Activated CD8-positive, alpha-beta memory T cell treated with anti-CD3 and anti-CD28 coated beads for 4 hours (primary cell): ENCODE results near the gene PLTP.
"Not testable (repeated sequence)": the region's sequence is repeated elsewhere in the genome, so short reads cannot be mapped to it uniquely, and the experiment has no call there.

Source experiments
- DNase-seq, 2 donors: peaks; one replicate each; pipeline ENCODE4 v3.0.0-alpha.2; 2020; ENCODE audit warnings: low read depth in 2 of 2

PLTP gene

DNA sequence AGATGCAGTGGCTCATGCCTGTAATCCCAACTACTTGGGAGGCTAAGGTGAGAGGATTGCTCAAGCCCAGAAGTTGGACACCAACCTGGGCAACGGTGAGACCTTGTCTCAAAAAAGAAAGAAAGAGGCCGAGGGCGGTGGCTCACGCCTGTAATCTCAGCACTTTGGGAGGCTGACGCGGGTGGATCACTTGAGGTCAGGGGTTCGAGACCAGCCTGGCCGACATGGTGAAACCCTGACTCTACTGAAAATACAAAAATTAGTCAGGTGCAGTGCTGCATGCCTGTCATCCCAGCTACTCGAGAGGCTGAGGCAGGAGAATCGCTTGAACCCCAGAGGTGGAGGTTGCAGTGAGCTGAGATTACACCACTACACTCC lies 37.9 kb downstream of the PLTP start:
- not testable (repeated sequence) for DNase-seq

DNA sequence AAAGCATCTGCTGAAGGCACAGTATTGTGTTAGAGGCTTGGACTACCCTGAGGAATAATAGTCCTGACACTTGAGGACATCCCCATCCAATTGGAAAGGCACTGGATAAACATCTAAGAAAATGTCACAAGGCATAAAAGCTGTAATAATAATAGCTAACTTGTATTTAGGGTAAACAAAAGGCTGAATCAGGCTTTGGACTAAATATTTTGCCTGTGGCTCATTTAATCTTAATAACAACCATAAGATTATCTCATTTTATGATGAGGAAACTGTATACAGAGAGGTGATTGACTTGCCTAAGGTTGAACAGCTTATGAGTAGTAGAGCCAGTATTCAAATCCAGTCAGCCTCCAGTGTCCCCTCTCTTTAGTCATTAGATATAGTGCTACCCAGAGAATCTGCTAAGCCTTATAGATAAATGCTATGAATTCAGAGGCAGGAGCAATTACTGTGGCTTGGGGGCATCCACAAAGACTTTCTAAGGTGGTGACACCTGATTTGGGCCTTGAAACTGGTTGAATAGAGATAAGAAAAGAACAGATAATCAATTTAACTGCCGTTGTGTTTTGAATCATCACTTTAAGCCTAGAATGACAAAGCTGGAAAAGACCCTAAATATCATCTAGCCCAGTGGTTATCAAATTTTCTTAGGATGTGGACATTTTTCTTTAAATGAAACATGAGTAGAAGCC lies 38.4 kb downstream of the PLTP start:
- no peak for DNase-seq

DNA sequence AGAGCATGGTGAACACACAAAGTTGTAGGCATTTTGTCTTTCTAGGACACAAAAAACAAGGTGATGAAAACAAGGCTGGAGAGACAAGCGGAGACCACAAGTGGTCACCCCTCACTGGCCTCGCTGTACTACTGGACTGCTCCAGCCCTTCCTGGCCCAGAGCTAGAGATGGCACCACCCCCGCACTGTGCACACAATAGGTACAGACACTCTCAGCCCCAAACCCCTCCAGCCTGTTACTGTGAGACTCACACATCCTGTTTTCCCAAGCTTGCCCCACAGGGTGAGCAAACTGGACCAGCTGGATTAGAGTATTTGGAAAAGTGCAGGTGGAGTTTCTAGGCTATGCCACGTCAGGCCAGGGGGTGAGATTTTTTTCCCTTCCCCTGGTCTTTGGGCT lies 39.3 kb downstream of the PLTP start:
- no peak for DNase-seq

DNA sequence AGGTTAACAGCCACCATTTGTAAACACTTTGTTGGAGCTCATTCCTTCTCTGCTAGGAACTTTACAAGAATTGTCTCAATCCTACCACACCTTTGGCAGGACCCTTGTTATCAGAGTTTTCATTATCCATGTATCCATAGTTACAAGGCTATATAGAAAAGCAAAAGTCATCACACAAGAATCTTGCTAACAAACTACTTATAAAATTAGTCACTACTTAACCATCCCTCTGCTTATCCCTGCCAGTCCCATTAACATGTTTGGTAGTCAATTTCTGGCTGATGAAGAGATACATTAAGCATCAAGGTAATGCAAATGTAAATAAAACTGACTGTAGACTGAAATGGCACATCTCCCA lies 44.2 kb downstream of the PLTP start:
- DNase-seq = no peak

DNA sequence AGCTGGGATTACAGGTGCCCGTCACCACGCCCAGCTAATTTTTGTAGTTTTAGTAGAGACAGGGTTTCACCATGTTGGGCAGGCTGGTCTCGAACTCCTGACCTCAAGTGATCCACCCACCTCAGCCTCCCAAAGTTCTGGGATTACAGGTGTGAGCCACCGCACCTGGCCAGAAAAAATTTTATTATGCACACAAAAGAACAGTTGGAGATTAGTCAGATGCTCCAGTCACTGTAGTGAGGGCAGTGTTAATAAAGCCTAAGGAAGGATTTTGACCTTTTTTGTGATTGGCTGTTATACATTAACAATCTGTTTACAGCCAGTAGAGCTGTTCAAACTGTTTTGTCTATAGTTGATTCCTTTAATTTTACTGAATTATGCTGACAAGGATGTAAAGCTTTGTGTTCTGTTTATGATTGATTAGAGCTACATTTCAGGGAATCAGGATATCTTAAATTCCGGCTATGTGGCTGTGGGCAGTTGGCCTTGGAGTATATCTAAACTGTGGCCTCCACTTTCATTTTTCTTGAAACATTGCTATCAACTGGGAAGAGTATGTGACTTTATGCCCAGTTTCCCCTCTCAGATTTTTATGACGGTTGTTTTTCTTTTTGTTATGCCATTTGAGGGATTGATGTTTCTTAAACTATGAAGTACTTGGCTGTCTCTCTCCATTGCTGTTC lies 44.7 kb downstream of the PLTP start:
- DNase-seq = no peak

DNA sequence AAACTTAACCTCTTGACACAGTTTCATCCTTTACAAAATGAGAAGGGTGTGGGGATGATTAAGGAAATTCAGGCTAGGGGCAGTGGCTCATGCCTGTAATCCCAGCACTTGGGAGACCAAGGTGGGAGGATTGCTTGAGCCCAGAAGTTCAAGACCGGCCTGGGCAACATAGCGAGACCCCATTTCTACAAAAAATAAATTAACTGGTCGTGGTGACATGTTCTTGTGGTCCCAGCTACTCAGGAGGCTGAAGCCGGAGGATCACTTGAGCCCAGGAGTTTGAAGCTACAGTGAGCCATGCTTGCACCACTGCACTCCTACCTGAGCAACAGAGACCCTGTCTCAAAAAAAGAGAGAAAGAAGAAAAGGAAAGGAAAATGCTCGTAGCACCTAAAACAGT lies 45.5 kb downstream of the PLTP start:
- no peak for DNase-seq

DNA sequence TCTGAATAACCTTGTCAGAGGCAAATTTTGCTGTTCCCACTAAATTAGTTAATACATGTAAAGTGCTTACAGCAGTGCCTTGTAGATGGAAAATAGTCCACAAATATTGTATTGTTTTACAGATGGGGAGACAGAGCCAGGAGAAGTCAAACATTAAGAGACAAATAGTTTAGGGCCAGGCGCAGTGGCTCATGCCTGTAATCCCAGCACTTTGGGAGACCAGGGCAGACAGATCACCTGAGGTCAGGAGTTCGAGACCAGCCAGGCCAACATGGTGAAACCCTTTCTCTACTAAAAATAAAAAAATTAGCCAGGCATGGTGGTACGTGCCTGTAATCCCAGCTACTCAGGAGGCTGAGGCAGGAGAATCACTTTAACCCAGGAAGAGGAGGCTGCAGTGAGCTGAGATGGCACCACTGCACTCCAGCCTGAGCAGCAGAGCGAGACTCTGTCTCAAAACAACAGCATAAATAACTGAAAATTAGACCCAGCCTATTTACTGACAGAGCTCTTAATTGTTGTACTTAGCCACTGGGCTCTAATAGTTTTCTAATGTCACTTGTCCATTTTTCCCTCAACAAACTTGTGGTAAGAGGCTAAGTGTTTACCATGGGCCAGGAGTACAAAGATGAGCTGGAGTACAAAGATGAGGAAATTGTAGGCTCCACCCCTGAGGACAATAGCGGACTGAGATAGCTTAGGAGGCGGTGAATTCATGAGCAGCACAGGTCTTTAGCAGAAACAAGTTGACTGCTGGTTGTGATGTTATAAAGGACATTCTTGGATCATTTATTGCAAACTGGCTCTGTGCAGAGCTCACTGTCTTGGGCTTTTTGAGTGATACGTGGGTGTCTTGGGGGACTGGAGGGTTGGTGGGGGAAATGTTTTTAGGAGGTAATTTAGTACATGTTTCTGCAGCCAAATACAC lies 48.1 kb downstream of the PLTP start:
- no peak for DNase-seq

DNA sequence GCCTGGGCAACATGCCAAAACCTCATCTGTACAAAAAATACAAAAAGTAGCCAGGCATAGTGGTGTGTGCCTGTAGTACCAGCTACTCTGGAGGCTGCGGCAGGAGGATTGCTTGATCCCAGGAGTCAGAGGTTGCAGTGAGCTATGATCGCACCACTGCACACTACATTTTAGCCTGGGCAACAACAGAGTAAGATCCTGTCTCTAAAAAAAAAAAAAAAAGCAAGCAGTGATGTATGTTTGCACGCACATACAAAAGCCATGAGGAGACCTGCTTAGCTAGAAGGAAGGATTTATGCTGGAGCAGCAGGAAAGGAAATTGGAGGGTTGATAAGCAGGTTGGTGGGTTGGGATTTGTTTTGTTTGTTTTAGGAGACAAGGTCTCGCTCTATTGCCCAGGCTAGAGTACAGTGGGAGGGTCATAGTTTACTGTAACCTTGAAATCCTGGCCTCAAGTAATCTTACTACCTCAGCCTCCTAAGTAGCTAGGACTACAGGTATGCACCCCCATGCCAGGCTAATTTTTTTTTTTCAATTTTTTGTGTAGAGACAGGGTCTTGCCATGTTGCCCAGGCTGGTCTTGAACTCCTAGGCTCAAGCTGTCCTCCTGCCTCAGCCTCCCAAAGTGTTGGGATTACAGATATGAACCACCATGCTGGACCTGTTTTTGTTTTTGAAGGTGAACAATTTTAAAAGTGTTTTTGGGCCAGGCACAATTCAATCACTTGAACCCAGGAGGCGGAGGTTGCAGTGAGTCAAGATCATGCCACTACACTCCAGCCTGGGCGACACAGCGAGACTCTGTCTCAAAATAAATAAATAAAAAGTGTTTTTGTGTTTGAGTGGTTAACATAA lies 50.5 kb downstream of the PLTP start:
- DNase-seq = no peak

DNA sequence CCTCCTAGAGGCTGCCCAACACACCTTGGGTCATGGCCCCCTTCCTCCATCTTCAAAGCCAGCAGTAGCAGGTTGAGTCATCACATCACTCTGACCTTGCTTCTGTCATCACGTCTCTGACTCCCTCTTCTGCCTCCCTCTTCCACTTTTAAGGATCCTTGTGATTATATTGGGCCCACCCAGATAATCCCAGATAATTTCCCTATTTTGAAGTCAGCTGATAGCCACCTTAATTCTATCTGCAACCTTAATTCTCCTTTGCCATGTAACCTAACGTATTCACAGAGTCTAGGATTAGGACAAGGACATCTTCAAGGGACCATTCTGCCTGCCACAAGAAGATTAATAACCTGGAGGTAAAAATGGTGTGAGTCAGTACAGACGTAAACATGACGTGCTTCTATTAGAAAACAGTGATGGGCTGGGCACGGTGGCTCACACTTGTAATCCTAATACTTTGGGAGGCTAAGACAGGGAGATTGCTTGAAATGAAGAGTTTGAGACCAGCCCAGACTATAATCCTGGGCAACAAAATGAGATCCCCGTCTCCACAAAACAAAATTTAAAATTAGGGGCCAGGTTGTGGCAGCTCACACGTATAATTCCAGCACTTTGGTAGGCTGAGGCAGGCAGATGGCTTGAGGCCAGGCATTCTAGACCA lies 51.3 kb downstream of the PLTP start:
- DNase-seq = no peak

DNA sequence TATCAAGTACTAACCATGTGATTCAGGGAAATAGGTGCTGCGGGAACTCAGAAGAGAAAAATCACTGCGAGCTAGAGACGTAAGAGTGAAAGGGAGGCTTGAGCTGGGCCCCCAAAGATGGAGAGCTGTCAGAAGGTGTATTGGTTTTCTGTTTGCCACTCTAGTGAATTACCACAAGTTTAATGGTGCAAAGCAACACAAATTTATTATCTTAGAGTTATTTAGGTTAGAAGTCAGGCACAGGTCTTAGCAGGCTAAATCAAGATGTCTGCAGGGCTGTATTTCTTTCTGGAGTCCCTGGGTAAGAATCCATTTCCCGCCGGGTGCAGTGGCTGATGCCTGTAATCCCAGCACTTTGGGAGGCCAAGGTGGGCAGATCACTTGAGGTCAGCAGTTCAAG lies 52.0 kb downstream of the PLTP start:
- no peak for DNase-seq

DNA sequence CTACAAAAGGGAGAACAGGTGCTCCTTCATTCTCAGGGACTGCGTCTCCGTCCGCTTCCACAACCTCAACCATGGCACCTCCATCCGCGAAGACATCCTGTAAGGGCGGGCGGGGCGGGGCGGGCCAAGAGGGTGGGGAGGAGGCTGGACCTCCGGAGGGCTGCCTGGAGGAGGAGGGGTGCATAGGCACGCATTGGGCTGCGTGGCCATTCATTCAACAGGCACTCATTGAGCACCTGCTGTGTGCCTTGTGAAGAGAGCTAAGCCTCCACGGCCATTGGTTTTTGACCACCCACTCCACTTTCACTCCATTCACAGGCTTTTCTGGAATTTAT lies 54.1 kb downstream of the PLTP start:
- no peak for DNase-seq

DNA sequence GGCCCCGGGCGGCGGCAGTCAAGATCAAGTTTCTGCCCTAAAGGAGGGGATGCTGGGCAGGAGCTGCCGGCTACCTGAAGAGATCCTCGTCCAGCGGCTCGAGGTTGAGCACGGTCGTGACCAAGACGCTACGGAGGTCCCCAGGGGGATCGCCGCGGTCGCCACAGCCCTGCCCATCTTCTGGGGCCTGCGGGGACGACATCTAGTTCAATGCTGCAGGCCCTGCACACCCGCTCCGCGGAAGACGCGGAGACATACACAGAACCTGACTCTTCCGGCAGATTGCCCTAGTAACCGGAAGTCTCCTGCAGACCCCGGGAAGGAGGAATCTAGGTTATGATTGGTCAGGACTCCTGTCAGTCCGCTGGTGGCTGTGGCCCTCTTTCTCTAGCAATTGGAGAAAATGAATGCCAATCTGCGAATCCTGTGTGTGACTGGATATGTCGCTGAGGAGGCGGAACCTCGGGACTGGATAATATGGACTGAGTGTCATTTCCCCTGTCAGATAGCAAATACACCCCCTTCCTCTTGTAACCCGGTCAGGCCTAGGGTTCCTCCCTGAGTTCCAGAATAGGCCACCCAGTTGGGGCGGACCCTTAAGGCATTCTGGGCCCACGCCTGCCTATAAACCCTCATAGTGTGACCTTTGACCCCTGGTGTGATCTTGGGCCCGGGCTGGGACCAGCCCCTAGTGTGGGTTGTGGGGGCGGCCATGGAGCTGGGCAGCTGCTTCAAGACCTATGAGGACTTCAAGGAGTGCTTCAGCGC lies 54.7 kb downstream of the PLTP start, which contains the start of the genes ACOT8 and ZSWIM3:
Gene ACOT8 (minus strand): TSS at position 279 of the 768 bp plus-strand sequence. CDS start 77 bp downstream, at position 202.
Gene ZSWIM3 (plus strand): TSS at position 501 of the 768 bp plus-strand sequence. CDS start 212 bp downstream, at position 713.
- peak; percentile 85 to 92 for DNase-seq

DNA sequence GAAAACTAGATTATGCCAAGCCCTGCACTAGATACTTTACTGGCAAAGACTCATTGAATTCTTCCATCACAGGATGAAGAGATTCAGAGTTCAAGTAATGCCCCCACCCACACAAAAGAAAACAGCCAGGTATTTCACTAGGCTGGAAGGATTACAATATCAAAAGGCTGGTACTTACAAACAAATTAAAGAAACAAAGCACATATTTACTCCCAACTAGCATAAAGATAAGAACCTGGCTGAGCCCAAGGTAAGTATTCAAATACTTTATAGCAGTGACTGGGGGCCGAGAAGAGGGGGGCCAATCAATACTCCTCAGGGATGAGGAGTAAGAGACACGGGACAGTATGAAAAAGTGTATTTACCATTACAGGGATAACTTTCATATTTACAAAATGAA lies 58.5 kb downstream of the PLTP start:
- DNase-seq = no peak

DNA sequence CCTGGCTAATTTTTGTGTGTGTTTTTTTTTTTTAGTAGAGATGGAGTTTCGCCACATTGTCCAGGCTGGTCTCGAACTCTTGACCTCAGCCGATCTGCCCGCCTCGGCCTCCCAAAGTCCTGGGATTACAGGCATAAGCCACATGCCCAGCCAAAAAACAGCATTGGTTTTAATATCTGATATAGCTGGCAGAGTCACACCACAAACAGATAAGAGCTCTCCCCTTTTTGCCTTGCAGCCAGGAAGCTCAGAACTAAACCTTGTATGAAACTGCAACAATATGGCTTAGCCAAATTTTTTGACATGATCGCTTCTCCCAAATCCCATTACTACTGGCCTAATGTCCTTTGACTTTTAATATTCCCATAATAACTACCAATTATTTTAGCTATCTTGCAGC lies 59.6 kb downstream of the PLTP start:
- no peak for DNase-seq

DNA sequence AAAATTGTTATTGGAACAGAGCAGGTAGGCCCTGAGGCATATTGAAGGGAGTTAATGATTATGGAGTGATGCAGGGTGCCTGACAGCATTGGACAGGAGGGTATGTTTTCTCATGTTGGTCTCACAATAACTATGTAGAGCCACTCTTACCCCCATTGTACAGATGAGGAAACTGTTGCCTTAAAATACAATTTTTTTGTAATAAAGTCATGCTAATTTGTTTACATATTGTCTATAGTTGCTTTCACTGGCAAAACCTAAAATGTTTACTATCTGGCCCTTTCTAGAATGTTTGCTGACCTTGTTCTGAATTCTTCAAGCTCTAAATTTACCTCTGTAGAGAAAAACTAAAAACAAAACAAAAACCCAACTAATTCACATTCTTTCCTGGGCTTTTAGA lies 60.5 kb downstream of the PLTP start:
- no peak for DNase-seq

DNA sequence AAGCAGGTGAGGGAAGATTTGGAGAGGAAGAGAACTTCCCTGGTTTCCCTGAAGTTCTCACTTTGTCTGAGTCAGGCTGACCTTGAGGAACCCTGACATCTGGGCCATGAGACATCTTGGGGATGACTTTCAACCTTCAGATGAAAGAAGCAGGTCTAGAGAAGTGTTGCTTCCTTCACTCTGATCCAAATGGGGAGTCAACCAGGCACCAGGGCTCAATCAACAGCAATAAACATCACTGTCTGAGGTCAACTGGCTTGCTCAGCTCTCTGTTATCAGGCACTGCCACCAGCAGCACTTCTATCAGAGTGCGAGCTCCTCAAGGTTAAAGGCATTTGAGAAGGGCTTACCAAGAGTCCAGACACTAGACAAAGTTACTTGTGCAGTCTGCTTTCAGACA lies 61.0 kb downstream of the PLTP start:
- no peak for DNase-seq

DNA sequence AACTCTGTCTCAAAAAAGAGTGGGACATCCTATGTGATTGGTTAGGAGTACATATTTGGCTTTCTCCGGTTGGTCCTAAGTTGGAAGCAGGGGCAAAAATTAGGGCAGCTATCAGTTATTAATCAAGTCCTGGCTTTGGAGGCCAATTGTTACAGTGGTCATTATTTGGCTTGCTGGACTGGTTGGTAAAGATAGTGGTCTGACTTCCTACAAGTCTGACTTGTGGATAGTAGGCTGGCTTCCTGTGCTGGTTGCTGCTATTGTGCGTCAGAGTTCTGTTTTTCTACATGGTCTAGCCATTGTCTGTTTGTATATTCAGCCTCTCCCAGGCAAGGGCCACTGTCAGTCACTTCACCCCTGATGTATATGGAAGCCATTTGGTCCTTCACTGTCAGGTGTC lies 61.7 kb downstream of the PLTP start:
- DNase-seq = no peak

DNA sequence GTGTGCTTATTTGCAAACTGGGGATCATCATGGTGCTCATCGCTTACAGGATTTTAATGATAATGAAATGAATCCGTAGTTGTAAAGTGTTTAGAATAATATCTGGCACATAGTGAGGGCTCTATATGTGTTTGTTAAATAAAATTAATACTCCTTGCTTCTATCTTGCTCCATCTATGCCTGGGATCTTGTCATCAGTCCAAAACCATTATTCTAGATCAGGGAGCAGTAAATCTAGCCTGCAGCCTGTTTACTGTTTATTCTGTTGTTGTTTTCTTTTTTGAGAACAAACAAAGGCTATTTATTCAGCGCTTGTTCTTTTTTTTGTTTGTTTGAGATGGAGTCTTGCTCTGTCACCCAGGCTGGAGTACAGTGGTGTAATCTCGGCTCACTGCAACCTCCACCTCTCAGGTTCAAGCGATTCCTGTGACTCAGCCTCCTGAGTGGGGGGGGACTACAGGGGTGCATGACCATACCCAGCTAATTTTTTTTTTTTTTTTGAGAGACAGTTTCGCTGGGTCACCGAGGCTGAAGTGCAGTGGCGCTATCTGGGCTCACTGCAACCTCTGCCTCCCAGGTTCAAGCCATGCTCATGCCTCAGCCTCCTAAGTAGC lies 62.9 kb downstream of the PLTP start:
- DNase-seq = no peak
